Hematopoietic multipotent progenitor cell (in vitro differentiated cells): ENCODE results near the gene FUBP1. TPM values are rescaled to one million over a fixed set of nuclear protein-coding genes. Genes with fewer than 3 reads are reported as not detected.
"Not testable (repeated sequence)": the region's sequence is repeated elsewhere in the genome, so short reads cannot be mapped to it uniquely, and the experiment has no call there.

Experiments used
- DNase-seq, 3 donors: peaks; one replicate each; pipeline ENCODE4 v3.0.0-alpha.2; 2011 to 2015; ENCODE audit warnings: low read depth in 2 of 3, low spot score in 2 of 3
- total RNA-seq: library from RNA; depleted of rRNA; stranded (reverse); fragments of >200 nt; gene quantifications from one replicate; pipeline ENCODE4 v1.2.3, GENCODE V29; 2012

The FUBP1 gene
- total RNA-seq, 1 donor: 130 TPM

DNA sequence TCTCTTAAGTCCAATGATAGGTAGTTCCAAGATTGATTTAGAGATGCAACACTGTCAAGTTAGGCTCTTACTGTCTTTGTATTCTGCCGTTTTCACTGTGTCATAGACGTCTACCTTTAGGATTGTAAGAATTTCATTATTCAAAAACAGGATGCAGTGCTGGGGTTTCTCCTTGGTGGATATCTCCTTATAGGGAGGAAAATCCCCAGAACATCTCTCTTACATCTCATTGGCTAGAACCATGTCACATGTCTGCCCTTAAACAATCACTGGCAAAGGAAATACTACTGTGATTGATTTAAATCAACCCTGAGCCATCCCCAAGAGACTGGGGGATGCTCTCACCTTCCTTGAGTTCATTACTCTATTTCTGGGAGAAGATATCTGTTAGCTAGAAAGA, 10.9 kb upstream of the FUBP1 start:
- no peak for DNase-seq

DNA sequence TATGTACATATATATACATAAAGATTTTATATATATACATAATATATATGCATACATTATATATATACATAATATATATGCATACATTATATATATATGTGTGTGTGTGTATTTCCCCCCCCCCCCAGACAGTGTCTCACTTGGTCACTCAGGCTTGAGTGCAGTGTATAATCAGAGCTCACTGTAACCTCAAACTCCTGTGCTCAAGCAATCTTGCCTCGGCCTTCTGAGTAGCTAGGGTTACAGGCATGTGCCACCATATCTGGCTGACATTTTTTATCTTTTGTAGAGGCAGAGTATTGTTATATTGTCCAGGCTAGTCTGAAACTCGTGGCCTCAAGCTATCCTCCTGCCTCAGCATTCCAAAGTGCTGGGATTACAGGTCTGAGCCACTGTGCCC, 9.0 kb upstream of the FUBP1 start:
- DNase-seq: no peak

GRCh38 chr1:77986810-77987209, 7.9 kb upstream of the FUBP1 start:
- no peak for DNase-seq

DNA sequence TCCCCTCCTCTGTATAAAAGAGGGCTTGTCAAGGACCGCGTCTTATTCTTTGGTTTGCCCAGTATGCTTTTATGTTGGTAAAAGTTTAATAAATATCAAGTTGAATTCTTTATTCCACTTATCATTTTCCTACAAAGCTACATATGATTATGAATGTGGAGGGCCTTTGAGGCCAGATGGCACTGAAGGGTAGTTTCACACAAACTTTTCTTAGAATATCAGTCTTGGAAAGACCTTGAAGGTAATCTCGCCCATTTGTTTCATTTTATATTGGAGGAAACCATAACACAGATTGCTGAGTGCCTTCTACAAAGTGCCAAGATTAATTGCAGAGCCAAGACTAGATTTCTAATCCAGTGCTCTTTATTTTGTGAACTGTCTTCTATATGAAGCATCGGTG, 5.8 kb upstream of the FUBP1 start:
- no peak for DNase-seq

- DNase-seq: no peak
Measured at GRCh38 chr1:77983997-77984355, 5.1 kb upstream of the FUBP1 start.

DNA sequence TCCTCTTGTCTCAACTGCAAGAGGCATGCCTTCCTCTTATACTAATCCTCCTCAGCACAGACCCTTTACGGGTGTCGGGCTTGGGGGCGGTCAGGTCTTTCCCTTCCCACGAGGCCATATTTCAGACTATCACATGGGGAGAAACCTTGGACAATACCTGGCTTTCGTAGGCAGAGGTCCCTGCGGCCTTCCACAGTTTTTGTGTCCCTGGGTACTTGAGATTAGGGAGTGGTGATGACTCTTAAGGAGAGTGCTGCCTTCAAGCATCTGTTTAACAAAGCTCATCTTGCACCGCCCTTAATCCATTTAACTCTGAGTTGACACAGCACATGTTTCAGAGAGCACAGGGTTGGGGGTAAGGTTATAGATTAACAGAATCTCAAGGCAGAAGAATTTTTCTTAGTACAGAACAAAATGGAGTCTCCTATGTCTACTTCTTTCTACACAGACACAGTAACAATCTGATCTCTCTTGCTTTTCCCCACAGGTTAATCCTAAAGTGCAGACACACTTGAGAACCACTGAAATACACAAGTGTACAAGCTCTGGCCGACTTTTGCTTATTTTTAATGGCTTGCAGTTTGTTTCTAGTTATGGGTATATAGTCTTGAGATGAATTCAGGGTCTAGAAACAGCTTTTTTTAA, 4.6 kb upstream of the FUBP1 start:
- DNase-seq: not testable (repeated sequence)

DNA sequence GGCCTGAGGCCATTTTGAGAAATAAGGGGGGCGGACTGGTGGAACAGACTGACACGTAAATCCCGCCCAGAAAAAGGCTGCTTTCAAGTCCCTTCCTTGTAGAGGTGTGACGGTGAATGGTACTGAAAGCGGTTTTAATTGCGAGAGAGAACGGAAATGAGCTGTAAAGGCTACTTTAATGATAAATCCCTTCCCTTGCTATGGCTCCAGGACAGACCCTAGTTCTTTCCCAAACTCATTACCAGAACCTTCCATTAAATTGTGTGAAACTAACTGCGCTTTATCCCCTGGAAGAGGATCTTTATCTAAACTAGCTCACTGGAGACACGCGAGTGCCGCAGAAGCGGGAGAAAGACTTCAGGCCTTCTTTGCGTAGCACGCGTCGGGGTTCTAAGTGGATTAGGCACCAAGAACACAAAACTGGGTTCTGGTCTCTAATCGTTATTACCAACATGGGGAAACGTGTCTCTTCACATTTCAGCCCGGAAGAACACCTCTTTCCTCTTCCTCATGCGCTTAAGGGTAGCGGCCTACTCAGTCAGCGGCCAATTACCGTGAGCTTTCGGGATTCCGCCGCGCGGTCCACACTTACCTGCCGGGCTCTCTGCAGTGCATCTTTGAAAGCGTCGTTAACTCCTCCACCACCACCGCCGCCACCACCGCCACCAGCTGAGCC, 441 bp downstream of the FUBP1 start:
- peak; percentile 66 to 92 (median 87) for DNase-seq

- no peak for DNase-seq
Measured at GRCh38 chr1:77977989-77978292, 931 bp downstream of the FUBP1 start.

DNA sequence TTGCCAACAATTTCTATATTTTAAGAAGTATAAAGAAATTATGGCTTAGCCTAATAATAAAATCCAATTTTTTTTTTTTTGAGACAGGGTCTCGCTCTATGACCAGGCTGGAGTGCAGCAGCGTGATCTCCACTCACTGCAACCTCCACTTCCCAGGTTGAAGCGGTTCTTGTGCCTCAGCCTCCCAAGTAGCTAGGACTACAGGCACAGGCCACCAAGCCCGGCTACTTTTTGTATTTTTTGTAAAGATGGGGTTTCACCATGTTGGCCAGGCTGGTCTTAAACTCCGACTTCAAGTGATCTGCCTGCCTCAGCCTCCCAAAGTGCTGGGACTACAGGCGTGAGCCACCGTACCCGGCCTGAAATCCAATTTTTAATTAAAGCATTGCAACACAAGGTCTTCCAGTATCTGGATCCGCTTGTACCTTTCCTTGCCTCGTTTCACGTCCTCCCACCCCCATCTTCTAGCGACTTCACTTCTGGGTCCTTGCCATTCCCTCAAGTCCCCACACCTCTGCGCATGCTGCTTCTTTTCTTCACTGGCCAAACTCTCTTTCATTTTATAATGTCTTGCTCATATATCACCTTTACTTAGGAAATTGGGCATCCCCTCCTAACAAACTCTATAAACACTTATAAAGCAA, 2.3 kb downstream of the FUBP1 start:
- DNase-seq: no peak

GRCh38 chr1:77975907-77976306, 3.0 kb downstream of the FUBP1 start:
- no peak for DNase-seq

GRCh38 chr1:77975386-77975785, 3.5 kb downstream of the FUBP1 start:
- DNase-seq: no peak

DNA sequence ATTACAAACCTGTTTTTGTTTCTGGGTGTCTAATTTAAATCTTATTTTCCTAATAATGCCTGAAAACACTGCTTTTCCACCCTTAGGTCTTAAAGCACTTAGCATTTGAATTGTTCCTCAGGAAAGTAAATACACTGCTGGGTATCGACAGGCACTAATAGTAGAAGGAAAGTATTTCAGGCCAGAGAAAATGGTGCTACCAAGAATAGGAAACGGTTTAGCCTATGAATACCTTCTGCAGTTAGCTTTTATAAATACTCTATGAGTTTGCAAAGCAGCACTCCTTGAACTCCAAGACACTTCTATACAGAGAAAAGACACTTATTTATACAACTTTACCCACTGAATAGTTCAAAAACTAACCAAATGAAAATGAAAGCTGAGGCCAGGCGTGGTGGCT, 6.8 kb downstream of the FUBP1 start:
- DNase-seq: no peak

DNA sequence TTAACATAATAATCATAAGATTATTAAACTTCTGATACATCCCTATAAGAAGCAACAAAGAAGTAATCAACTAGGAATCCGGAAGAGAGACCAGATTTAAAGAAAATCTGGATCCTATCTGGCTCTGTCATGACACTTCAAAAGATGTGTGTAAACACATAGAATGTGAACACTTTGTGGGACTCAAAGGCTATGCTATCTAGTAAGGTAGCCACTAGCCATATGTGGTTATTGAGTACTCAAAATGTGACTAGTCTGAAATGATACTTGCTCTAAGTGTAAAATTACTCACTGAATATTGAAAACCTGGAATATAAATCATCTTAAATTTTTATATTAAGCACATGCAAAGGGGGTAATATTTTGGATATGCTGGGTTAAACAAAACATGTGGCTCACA, 8.7 kb downstream of the FUBP1 start:
- no peak for DNase-seq

DNA sequence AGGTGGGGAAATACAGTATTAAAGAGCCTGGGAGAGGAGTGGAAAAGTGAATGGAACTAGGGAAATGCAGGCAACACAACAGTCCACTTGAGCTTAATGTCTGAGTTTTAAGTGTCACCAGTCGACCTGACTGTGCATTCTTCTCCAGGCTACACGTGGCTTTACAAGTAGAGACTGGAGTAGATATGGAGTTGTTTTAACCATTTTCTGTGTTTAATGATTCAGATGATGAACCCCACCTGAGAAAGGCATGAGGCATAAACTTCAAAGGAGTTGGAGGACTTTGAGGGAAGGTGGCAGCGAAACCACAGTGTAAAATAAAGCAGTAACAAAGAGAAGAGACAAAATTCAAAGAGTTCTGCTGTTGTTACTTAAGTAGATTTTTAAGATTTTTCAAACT, 12.6 kb downstream of the FUBP1 start:
- no peak for DNase-seq

GRCh38 chr1:77961392-77961791, 17.5 kb downstream of the FUBP1 start:
- no peak for DNase-seq

DNA sequence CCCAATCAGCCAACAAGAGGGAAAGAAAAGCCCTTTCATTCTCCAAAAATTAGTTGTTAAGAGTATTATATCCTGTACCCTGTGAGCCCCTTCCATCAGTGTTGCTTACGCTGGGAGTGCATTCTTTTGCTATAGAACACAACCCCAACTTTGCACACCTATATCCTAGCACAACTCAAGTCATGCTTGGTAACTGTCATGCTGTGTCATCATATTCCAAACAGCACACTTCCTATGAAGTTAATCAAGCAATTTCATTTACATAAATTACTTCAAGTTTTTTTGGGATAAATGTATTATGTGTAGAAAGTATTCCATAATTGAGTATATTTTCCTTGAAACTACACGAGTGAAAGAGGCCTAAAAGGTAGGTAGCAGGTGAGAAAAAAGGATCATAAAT, 20.0 kb downstream of the FUBP1 start:
- DNase-seq: no peak

DNA sequence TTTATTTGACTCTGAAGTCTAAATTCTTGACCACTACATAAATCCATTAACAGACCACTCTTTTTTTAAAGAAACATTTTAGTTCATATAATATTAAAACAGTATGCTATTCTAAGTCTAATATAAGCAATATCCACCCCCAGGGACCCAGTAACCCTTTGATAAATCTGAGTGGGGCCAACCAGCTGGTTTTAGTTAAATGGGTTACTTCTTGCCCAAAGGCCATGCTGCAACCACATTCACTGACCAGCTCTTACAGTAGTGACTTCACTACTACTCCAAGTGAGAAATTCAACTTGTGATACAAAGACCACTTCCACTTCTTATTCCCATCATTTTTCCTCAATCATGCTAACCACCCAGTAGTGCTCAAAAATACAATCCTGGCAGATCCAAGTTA, 20.5 kb downstream of the FUBP1 start:
- DNase-seq: no peak

- no peak for DNase-seq
Measured at GRCh38 chr1:77956464-77956863, 22.4 kb downstream of the FUBP1 start.

DNA sequence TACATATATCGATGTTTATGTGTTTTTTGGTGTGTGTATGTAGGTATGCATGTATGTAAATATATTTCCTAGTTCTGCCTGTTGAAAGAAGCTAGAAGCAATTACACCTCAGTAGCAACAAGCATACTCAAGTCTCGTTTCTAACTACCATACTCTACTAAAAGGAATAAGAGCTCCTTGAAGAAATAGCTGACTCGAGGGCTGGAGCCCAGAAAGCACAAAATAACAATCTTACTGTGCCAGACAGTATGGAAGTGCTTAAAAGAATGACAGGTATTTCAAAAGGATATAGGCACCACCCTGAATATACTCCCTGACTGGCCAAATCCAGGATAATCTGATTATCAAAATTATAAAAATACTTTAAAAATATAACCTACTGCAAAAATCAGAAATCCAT, 23.2 kb downstream of the FUBP1 start:
- no peak for DNase-seq

- no peak for DNase-seq
Measured at GRCh38 chr1:77954521-77954920, 24.4 kb downstream of the FUBP1 start.

DNA sequence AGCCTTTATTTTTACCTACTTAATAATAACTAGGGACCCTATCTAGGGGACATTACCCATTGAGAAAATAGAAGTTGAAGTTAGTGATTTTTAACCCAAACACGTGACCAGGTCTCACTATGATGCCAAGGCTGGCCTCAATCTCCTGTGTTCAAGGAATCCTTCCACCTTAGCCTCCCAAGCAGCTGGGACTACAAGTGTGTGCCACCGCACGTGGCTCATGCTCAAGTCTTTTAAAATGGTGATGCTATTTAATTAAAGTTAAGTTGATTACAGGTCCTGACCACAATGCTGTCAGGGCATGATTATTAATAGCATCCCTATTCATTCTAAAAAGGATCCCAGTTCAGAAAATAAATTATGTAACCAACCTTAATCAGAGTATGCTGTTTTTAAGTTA, 25.0 kb downstream of the FUBP1 start:
- no peak for DNase-seq

DNA sequence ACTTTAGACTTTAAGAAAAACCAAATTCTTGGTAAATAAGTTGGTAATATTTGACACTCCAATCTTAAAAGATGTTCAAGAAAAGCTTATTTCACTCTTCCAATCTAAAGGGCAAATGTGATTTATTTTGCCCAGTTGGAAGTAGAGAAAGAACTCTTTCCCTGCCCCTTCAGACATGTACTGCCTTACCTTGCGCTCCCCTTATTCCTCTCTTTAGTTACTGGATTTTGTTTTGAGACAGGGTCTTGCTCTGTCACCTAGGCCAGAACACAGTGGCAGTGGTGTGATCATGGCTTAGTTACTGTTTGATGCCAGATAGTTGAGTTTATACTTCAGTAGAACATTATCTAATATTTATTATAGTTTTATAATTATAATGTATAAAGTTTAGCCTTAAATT, 27.5 kb downstream of the FUBP1 start:
- no peak for DNase-seq

DNA sequence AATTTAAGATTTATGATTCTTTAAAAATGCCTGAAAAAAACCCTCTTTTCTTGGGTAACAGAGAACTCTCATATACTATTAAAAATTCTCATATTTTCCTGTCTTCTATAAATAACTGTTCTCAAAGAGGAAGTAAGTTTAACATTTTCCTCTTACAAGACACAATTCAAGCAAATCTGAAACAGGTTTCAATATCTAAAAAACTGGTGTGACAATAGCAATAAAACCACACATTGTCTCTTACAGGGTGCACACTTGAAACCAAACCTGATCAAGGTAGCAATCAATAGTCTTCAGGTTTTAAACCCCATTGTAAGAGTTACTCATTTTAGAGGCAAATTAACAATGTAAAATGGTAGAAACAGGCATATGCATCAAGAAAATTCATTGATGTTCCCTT, 28.0 kb downstream of the FUBP1 start:
- peak in 1 of 3 donors; percentile 24 for DNase-seq
